Measurements from ENCODE around the gene ABCC6.

ABCC6 gene

DNA sequence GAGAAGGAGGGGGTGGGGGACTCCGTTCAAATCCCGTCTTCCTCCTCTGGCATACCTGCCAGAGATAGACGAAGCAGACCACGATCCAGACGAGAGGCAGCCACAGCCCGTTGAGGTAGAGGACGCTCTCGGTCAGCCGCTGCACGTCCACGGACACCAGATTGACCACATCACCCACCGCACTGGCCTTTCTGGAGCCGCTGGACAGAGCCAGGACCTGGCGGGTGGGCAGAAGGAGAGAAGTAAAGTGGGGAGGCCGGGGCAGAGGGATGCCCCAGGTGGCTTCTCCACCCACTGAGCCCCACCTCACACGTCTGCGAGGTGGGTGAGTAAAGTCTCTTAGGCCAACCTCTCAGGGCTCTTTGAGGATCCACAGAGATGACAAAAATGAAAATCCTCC, 25.3 kb downstream of the ABCC6 start:
- no peaks in the 10 kb centered on the region for H3K79me2 ChIP-seq (ENCODE audit: insufficient read depth, low read length)
- H3F3A ChIP-seq (ENCODE audit: insufficient read depth): no peaks in the 10 kb centered on the region
- no peak overlapping the region for H3K4me3 ChIP-seq (ENCODE audit: insufficient read depth, low read length, poor library complexity, severe bottlenecking)
- H3K27me3 ChIP-seq (ENCODE audit: low read length): no peaks in the 10 kb centered on the region
- no peak overlapping the region for H3K9ac ChIP-seq (ENCODE audit: low read length)
- H3K36me3 ChIP-seq (ENCODE audit: low read length): no peaks in the 10 kb centered on the region
- no peaks in the 10 kb centered on the region for H4K20me1 ChIP-seq (ENCODE audit: low read depth, low read length)
- no peak overlapping the region for H3K27ac ChIP-seq (ENCODE audit: low read depth, low read length)
- H3K9me2 ChIP-seq (replicated peaks; ENCODE audit: insufficient read depth, low read length): no peaks in the 10 kb centered on the region
- no peak overlapping the region for H3K4me2 ChIP-seq (ENCODE audit: low read depth, low read length, poor library complexity, severe bottlenecking)
- no peaks in the 10 kb centered on the region for H3K9me3 ChIP-seq (ENCODE audit: insufficient read depth, low read length)
- TF ChIP-seq EZH2phosphoT487 (conservative IDR thresholded peaks at IDR 0.05; ENCODE audit: low read length) (no peak), CTCF (IDR thresholded peaks at IDR 0.05; ENCODE audit: insufficient read depth, low read length, poor library complexity, severe bottlenecking) (no peak)
- no peak overlapping the region for H2AFZ ChIP-seq (ENCODE audit: low read depth, low read length, severe bottlenecking)

DNA sequence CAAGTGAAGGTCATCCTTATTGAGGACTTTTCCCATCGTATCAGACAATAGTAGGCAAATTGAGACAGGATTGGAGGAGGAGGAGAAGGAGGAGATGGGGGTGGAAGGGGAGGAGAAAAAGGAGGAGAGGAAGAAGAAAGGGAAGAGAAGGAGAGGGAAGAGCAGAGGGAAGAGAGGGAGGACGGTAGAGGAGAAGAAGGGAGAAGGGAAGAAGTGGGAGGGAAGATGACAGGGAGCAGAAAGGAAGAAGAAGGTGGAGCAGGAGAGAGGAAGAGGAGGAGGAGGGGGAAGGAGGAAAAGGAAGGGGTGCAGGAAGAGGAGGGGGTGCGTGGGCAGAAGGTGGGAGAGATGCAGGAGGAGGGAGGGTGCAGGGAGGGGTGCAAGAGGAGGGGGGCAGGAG, 26.0 kb downstream of the ABCC6 start:
- no peaks in the 10 kb centered on the region for H3K9me3 ChIP-seq (ENCODE audit: insufficient read depth, low read length)
- H2AFZ ChIP-seq (ENCODE audit: low read depth, low read length, severe bottlenecking): no peak overlapping the region
- no peak overlapping the region for H3K27ac ChIP-seq (ENCODE audit: low read depth, low read length)
- H3K4me2 ChIP-seq (ENCODE audit: low read depth, low read length, poor library complexity, severe bottlenecking): no peak overlapping the region
- no peaks in the 10 kb centered on the region for H4K20me1 ChIP-seq (ENCODE audit: low read depth, low read length)
- TF ChIP-seq EZH2phosphoT487 (conservative IDR thresholded peaks at IDR 0.05; ENCODE audit: low read length): no peak
- no peak for TF ChIP-seq CTCF (IDR thresholded peaks at IDR 0.05; ENCODE audit: insufficient read depth, low read length, poor library complexity, severe bottlenecking)
- no peaks in the 10 kb centered on the region for H3K9me2 ChIP-seq (replicated peaks; ENCODE audit: insufficient read depth, low read length)
- H3K36me3 ChIP-seq (ENCODE audit: low read length): no peaks in the 10 kb centered on the region
- H3K9ac ChIP-seq (ENCODE audit: low read length): no peak overlapping the region
- H3F3A ChIP-seq (ENCODE audit: insufficient read depth): no peaks in the 10 kb centered on the region
- no peak overlapping the region for H3K4me3 ChIP-seq (ENCODE audit: insufficient read depth, low read length, poor library complexity, severe bottlenecking)
- H3K27me3 ChIP-seq (ENCODE audit: low read length): no peaks in the 10 kb centered on the region
- H3K79me2 ChIP-seq (ENCODE audit: insufficient read depth, low read length): no peaks in the 10 kb centered on the region

DNA sequence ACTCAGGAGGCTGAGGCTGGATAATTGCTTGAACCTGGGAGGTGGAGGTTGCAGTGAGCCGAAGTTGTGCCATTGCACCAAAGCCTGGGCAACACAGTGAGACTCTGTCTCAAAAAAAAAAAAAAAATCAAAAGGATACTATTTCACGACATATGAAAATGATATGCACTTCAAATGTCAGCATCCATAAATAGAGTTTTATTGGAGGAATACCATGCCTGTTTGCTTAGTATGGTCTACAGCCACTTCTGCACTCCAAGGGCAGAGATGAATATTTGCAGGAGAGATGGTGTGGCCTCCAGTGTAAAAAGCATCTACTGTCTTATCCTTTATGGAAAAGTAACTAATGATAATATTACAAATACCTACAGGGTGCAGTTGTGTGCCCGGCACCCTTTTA, 27.2 kb downstream of the ABCC6 start:
- Histone ChIP-seq H4K20me1 (ENCODE audit: low read depth, low read length) (no peaks in the 10 kb centered on the region), H3K36me3 (ENCODE audit: low read length) (no peaks in the 10 kb centered on the region), H3K79me2 (ENCODE audit: insufficient read depth, low read length) (no peaks in the 10 kb centered on the region), H3K9me3 (ENCODE audit: insufficient read depth, low read length) (no peaks in the 10 kb centered on the region), H3K9ac (ENCODE audit: low read length) (no peak overlapping the region), H3K4me2 (ENCODE audit: low read depth, low read length, poor library complexity, severe bottlenecking) (no peak overlapping the region), H3K27me3 (ENCODE audit: low read length) (no peaks in the 10 kb centered on the region), H3K4me3 (ENCODE audit: insufficient read depth, low read length, poor library complexity, severe bottlenecking) (no peak overlapping the region), H2AFZ (ENCODE audit: low read depth, low read length, severe bottlenecking) (no peak overlapping the region), H3F3A (ENCODE audit: insufficient read depth) (no peaks in the 10 kb centered on the region), H3K27ac (ENCODE audit: low read depth, low read length) (no peak overlapping the region), H3K9me2 (replicated peaks; ENCODE audit: insufficient read depth, low read length) (no peaks in the 10 kb centered on the region)
- TF ChIP-seq EZH2phosphoT487 (conservative IDR thresholded peaks at IDR 0.05; ENCODE audit: low read length) (no peak), CTCF (IDR thresholded peaks at IDR 0.05; ENCODE audit: insufficient read depth, low read length, poor library complexity, severe bottlenecking) (no peak)
